Uterine smooth muscle cell (primary cell): ENCODE data around the gene MANSC4. TPM values are rescaled to one million over a fixed set of nuclear protein-coding genes. Genes with fewer than 3 reads are reported as not detected.

Source experiments
- total RNA-seq: library from RNA; depleted of rRNA; stranded (reverse); fragments of >200 nt; gene quantifications from 2 replicates; pipeline ENCODE4 v1.2.3, GENCODE V29; 2014

The MANSC4 gene
- not detected in 2 replicates for total RNA-seq

GRCh38 chr12:27779920-27780611 is at the start of gene MANSC4, which contains the start of gene KLHL42:
TSS of gene MANSC4 (minus strand) at chr12:27780236. CDS start at chr12:27771276, 8,960 bp downstream.
TSS of gene KLHL42 (plus strand) at chr12:27780233. CDS start at chr12:27780331, 98 bp downstream.

Other genes with a start within 250 kb of the MANSC4 start
- gene REP15, start 83.8 kb downstream of the MANSC4 start, total RNA-seq, result 2.2 and 2.3 TPM in 2 replicates
- 56.0 and 58.2 TPM in 2 replicates for gene MRPS35, start 69.4 kb downstream of the MANSC4 start, total RNA-seq
- 37.8 and 51.6 TPM in 2 replicates for gene KLHL42, start within 50 bp of the MANSC4 start, total RNA-seq
- gene PTHLH, start 192.5 kb upstream of the MANSC4 start, total RNA-seq, result 0.33 and 0.62 TPM in 2 replicates